SK-N-SH (cell line): ENCODE results near the gene MBD4.

Experiments
- ELF1 ChIP-seq: IDR thresholded peaks from 2 replicates; pipeline ENCODE4 v1.4.0; 2012
- EP300 ChIP-seq, 2 experiments: IDR thresholded peaks; 2 replicates each; pipeline versions ENCODE4 v1.4.0 to v1.6.1; 2012; ENCODE audit warnings: borderline replicate concordance in 1 of 2, low read depth in 1 of 2, low read length in 1 of 2
- EZH2phosphoT487 ChIP-seq: fragments of 200-600 bp; sonication (generic); IDR thresholded peaks from 2 replicates; pipeline ENCODE4 v1.6.1; 2017; ENCODE audit warnings: low read depth, mixed run types, mild to moderate bottlenecking, antibody characterized with exemption, moderate library complexity, borderline replicate concordance
- FOXJ3 ChIP-seq: sonication (generic); formaldehyde crosslinking; IDR thresholded peaks from 2 replicates; pipeline ENCODE4 v1.5.1; 2020; ENCODE audit warnings: mild to moderate bottlenecking, missing genetic modification reagents
- JUND ChIP-seq: IDR thresholded peaks from 2 replicates; pipeline ENCODE4 v1.4.0; 2012
- MEF2A ChIP-seq: IDR thresholded peaks from 2 replicates; pipeline ENCODE4 v1.4.0; 2012; ENCODE audit warnings: low read depth, borderline replicate concordance
- RFX5 ChIP-seq: IDR thresholded peaks from 2 replicates; pipeline ENCODE4 v1.6.1; 2012; ENCODE audit warnings: mild to moderate bottlenecking, improper control_type of control experiment, low read length
- TAF1 ChIP-seq: IDR thresholded peaks from 2 replicates; pipeline ENCODE4 v1.6.1; 2012; ENCODE audit warnings: low read depth, mild to moderate bottlenecking, low read length, moderate library complexity, borderline replicate concordance
- TF ChIP-seq, protein P1 (sequence below): fragments of 200-600 bp; sonication (generic); IDR thresholded peaks from 2 replicates; pipeline ENCODE4 v1.6.1; 2017; ENCODE audit warnings: antibody characterized with exemption, mild to moderate bottlenecking, moderate library complexity
- TF ChIP-seq, protein P2 (sequence below): IDR thresholded peaks from 2 replicates; pipeline ENCODE4 v1.4.0; 2012; ENCODE audit warnings: low read depth
- TF ChIP-seq, protein P3 (sequence below): IDR thresholded peaks from 2 replicates; pipeline ENCODE4 v1.6.1; 2012; ENCODE audit warnings: mild to moderate bottlenecking, low read depth, low read length, moderate library complexity

DNA sequence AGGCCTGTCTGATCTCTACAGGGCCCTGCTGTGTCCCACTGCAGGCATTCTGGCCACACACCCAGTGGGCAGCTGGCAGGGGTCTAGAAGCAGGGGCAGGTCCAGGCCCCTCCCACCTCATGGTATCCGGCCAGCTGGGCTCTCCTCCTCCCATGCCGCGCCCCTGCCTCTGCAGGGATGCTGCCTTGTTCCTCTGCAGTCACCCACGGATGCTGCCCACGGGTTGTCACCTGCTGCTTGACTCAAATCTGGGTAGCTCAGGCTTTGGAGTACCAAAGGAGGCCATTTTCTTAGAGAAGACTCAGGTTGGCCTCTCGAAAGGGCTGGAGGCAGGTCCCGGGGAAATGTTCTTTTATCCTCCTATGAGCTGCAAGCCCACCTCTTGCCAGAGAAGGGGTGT is 36.3 kb downstream of the MBD4 start:
- TF ChIP-seq, protein P1, sequence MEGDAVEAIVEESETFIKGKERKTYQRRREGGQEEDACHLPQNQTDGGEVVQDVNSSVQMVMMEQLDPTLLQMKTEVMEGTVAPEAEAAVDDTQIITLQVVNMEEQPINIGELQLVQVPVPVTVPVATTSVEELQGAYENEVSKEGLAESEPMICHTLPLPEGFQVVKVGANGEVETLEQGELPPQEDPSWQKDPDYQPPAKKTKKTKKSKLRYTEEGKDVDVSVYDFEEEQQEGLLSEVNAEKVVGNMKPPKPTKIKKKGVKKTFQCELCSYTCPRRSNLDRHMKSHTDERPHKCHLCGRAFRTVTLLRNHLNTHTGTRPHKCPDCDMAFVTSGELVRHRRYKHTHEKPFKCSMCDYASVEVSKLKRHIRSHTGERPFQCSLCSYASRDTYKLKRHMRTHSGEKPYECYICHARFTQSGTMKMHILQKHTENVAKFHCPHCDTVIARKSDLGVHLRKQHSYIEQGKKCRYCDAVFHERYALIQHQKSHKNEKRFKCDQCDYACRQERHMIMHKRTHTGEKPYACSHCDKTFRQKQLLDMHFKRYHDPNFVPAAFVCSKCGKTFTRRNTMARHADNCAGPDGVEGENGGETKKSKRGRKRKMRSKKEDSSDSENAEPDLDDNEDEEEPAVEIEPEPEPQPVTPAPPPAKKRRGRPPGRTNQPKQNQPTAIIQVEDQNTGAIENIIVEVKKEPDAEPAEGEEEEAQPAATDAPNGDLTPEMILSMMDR, result no peak
- TF ChIP-seq TAF1, result no peak
- TF ChIP-seq, protein P2, sequence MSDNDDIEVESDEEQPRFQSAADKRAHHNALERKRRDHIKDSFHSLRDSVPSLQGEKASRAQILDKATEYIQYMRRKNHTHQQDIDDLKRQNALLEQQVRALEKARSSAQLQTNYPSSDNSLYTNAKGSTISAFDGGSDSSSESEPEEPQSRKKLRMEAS, result no peak
- TF ChIP-seq, protein P3, sequence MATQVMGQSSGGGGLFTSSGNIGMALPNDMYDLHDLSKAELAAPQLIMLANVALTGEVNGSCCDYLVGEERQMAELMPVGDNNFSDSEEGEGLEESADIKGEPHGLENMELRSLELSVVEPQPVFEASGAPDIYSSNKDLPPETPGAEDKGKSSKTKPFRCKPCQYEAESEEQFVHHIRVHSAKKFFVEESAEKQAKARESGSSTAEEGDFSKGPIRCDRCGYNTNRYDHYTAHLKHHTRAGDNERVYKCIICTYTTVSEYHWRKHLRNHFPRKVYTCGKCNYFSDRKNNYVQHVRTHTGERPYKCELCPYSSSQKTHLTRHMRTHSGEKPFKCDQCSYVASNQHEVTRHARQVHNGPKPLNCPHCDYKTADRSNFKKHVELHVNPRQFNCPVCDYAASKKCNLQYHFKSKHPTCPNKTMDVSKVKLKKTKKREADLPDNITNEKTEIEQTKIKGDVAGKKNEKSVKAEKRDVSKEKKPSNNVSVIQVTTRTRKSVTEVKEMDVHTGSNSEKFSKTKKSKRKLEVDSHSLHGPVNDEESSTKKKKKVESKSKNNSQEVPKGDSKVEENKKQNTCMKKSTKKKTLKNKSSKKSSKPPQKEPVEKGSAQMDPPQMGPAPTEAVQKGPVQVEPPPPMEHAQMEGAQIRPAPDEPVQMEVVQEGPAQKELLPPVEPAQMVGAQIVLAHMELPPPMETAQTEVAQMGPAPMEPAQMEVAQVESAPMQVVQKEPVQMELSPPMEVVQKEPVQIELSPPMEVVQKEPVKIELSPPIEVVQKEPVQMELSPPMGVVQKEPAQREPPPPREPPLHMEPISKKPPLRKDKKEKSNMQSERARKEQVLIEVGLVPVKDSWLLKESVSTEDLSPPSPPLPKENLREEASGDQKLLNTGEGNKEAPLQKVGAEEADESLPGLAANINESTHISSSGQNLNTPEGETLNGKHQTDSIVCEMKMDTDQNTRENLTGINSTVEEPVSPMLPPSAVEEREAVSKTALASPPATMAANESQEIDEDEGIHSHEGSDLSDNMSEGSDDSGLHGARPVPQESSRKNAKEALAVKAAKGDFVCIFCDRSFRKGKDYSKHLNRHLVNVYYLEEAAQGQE, result no peak
- TF ChIP-seq JUND, result no peak
- no peak for TF ChIP-seq RFX5
- TF ChIP-seq EZH2phosphoT487, result no peak
- TF ChIP-seq MEF2A, result no peak
- no peak for TF ChIP-seq ELF1
- no peak for TF ChIP-seq FOXJ3 (CRISPR knock-in tag)
- TF ChIP-seq EP300 (IDR thresholded peaks at IDR 0.05; ENCODE audit: borderline replicate concordance in 1 of 2, low read depth in 1 of 2, low read length in 1 of 2), result no peak
